Neural cell (in vitro differentiated cells): Measurements from ENCODE around the gene SLC17A9. TPM values are rescaled to one million over a fixed set of nuclear protein-coding genes. Genes with fewer than 3 reads are reported as not detected.

Source experiments
- H2AFZ ChIP-seq: fragments of 200-600, 300-800 bp; sonication (generic), shearing (Covaris generic); 2 replicates; pipeline ENCODE4 v1.6.0; 2014; ENCODE audit warnings: low read depth, mild to moderate bottlenecking, antibody characterized with exemption, low read length, moderate library complexity
- H3F3A ChIP-seq: fragments of 200-600 bp; shearing (Covaris generic); 2 replicates; pipeline ENCODE4 v1.6.1; 2016; ENCODE audit warnings: mild to moderate bottlenecking, moderate library complexity, mixed read lengths, antibody characterized with exemption, low read length; ENCODE audit not compliant: insufficient read depth, poor library complexity, severe bottlenecking
- H3K27ac ChIP-seq: fragments of 200-600, 300-800 bp; sonication (generic), shearing (Covaris generic); 2 replicates; pipeline ENCODE4 v1.5.1; 2014; ENCODE audit warnings: mild to moderate bottlenecking, low read length, moderate library complexity
- H3K27me3 ChIP-seq: fragments of 300-800, 200-600 bp; sonication (generic), shearing (Covaris generic); 2 replicates; pipeline ENCODE4 v1.6.0; 2014; ENCODE audit warnings: mild to moderate bottlenecking, low read depth, low read length, moderate library complexity; ENCODE audit not compliant: insufficient read depth
- H3K36me3 ChIP-seq: fragments of 300-800, 200-600 bp; sonication (generic), shearing (Covaris generic); 2 replicates; pipeline ENCODE4 v1.5.1; 2014; ENCODE audit warnings: mild to moderate bottlenecking, antibody characterized with exemption, low read length, moderate library complexity; ENCODE audit not compliant: insufficient read depth
- H3K4me2 ChIP-seq: fragments of 300-800, 200-600 bp; sonication (generic), shearing (Covaris generic); 2 replicates; pipeline ENCODE4 v1.6.0; 2014; ENCODE audit warnings: mild to moderate bottlenecking, low read length
- H3K4me3 ChIP-seq: fragments of 300-800, 200-600 bp; sonication (generic), shearing (Covaris generic); 2 replicates; pipeline ENCODE4 v1.5.1; 2014; ENCODE audit warnings: mild to moderate bottlenecking, low read length, moderate library complexity
- H3K79me2 ChIP-seq: fragments of 200-600 bp; shearing (Covaris generic); replicated peaks from 2 replicates; pipeline ENCODE4 v1.6.0; 2014; ENCODE audit warnings: mild to moderate bottlenecking, low read length, moderate library complexity; ENCODE audit not compliant: insufficient read depth
- H3K9ac ChIP-seq: fragments of 300-800, 200-600 bp; sonication (generic), shearing (Covaris generic); 2 replicates; pipeline ENCODE4 v1.6.1; 2016; ENCODE audit warnings: mild to moderate bottlenecking, low read length, mixed read lengths
- H3K9me2 ChIP-seq: fragments of 200-600 bp; shearing (Covaris generic); 2 replicates; pipeline ENCODE4 v1.6.1; 2016; ENCODE audit warnings: mild to moderate bottlenecking, low read length, mixed read lengths; ENCODE audit not compliant: insufficient read depth
- H3K9me3 ChIP-seq: fragments of 200-600, 300-800 bp; sonication (generic), shearing (Covaris generic); 2 replicates; pipeline ENCODE4 v1.6.1; 2016; ENCODE audit warnings: mild to moderate bottlenecking, mixed run types, low read length, moderate library complexity, mixed read lengths
- H4K20me1 ChIP-seq: fragments of 200-600 bp; shearing (Covaris generic); 2 replicates; pipeline ENCODE4 v1.6.1; 2016; ENCODE audit warnings: mild to moderate bottlenecking, mixed run types; ENCODE audit not compliant: insufficient read depth
- CTCF ChIP-seq: fragments of 450-650 bp; IDR thresholded peaks from 2 replicates; pipeline ENCODE4 v1.5.1; 2014; ENCODE audit warnings: antibody characterized with exemption, mild to moderate bottlenecking, moderate library complexity; ENCODE audit not compliant: poor library complexity, severe bottlenecking
- EP300 ChIP-seq: fragments of 450-650 bp; conservative IDR thresholded peaks from 2 replicates; pipeline ENCODE4 v1.6.1; 2014; ENCODE audit warnings: antibody characterized with exemption, mild to moderate bottlenecking, moderate library complexity; ENCODE audit not compliant: poor library complexity, severe bottlenecking
- EZH2 ChIP-seq: fragments of 200-600, 300-800 bp; shearing (Covaris generic), sonication (generic); IDR thresholded peaks from 2 replicates; pipeline ENCODE4 v1.6.1; 2014; ENCODE audit warnings: antibody characterized with exemption, low read length, borderline replicate concordance, mild to moderate bottlenecking; ENCODE audit not compliant: insufficient read depth, poor library complexity, severe bottlenecking
- MXI1 ChIP-seq: fragments of 450-650 bp; conservative IDR thresholded peaks from 2 replicates; pipeline ENCODE4 v1.6.1; 2014; ENCODE audit warnings: antibody characterized with exemption, mild to moderate bottlenecking; ENCODE audit not compliant: poor library complexity, severe bottlenecking
- POLR2AphosphoS5 ChIP-seq: IDR thresholded peaks from 2 replicates; pipeline ENCODE4 v1.6.1; 2012
- RAD21 ChIP-seq: fragments of 450-650 bp; conservative IDR thresholded peaks from 2 replicates; pipeline ENCODE4 v1.6.1; 2014; ENCODE audit warnings: antibody characterized with exemption, mild to moderate bottlenecking, moderate library complexity
- REST ChIP-seq: IDR thresholded peaks from 2 replicates; pipeline ENCODE4 v1.6.1; 2012; ENCODE audit warnings: borderline replicate concordance
- SMC3 ChIP-seq: fragments of 450-650 bp; conservative IDR thresholded peaks from 2 replicates; pipeline ENCODE4 v1.6.1; 2014; ENCODE audit warnings: antibody characterized with exemption, mild to moderate bottlenecking, moderate library complexity; ENCODE audit not compliant: poor library complexity
- TAF1 ChIP-seq: IDR thresholded peaks from 2 replicates; pipeline ENCODE4 v1.6.1; 2012; ENCODE audit warnings: low read depth
- polyA plus RNA-seq: library from polyadenylated mRNA; depleted of rRNA; stranded (reverse); fragments of >200 nt; gene quantifications from 2 replicates; pipeline ENCODE4 v1.2.3, GENCODE V29; 2014

Gene SLC17A9
- polyA plus RNA-seq, 1 donor from 2014 or later, result not detected

GRCh38 chr20:62991196-62991807 lies 38.8 kb downstream of the SLC17A9 start:
- H3K9ac ChIP-seq, result no peak overlapping the region
- no peak overlapping the region for H3K4me3 ChIP-seq
- no peaks in the 10 kb centered on the region for H3K9me3 ChIP-seq
- no peak overlapping the region for H2AFZ ChIP-seq
- H3K27ac ChIP-seq, result no peak overlapping the region
- no peaks in the 10 kb centered on the region for H3K79me2 ChIP-seq
- no peaks in the 10 kb centered on the region for H3K36me3 ChIP-seq
- TF ChIP-seq EP300 (no peak), RAD21 (no peak), CTCF (no peak), REST (no peak), TAF1 (no peak), MXI1 (no peak), SMC3 (no peak), EZH2 (no peak), POLR2AphosphoS5 (no peak)
- no peaks in the 10 kb centered on the region for H3K9me2 ChIP-seq
- no peaks in the 10 kb centered on the region for H3F3A ChIP-seq
- H3K4me2 ChIP-seq, result no peak overlapping the region
- no peaks in the 10 kb centered on the region for H4K20me1 ChIP-seq
- no peaks in the 10 kb centered on the region for H3K27me3 ChIP-seq

- Histone ChIP-seq H2AFZ (no peak overlapping the region), H3K36me3 (no peaks in the 10 kb centered on the region), H4K20me1 (no peaks in the 10 kb centered on the region), H3K79me2 (no peaks in the 10 kb centered on the region), H3K4me2 (no peak overlapping the region), H3K9me3 (no peaks in the 10 kb centered on the region), H3F3A (no peaks in the 10 kb centered on the region), H3K27me3 (no peaks in the 10 kb centered on the region), H3K9me2 (no peaks in the 10 kb centered on the region), H3K4me3 (no peak overlapping the region), H3K27ac (no peak overlapping the region), H3K9ac (no peak overlapping the region)
- no peak for TF ChIP-seq POLR2AphosphoS5
- no peak for TF ChIP-seq MXI1
- TF ChIP-seq REST, result no peak
- no peak for TF ChIP-seq CTCF
- no peak for TF ChIP-seq EZH2
- TF ChIP-seq SMC3, result no peak
- TF ChIP-seq TAF1, result no peak
- TF ChIP-seq EP300, result no peak
- TF ChIP-seq RAD21, result no peak
Measured at GRCh38 chr20:62991863-62992262, 39.4 kb downstream of the SLC17A9 start.
